HepG2 (cell line): ENCODE results near the gene CCDC6.

Source experiments
- BRCA1 ChIP-seq: sonication (generic); formaldehyde crosslinking; IDR thresholded peaks from 2 replicates; pipeline ENCODE4 v1.4.0; 2020; ENCODE audit warnings: missing genetic modification reagents
- GABPA ChIP-seq, 2 experiments: IDR thresholded peaks; 2 replicates each; pipeline ENCODE4 v1.6.1; 2011 to 2016; ENCODE audit warnings: low read depth in 2 of 2, low read length in 1 of 2, missing biosample characterization in 1 of 2, missing genetic modification characterization in 1 of 2
- NFRKB ChIP-seq: fragments of 450-650 bp; IDR thresholded peaks from 2 replicates; pipeline ENCODE4 v1.6.1; 2017
- NFYB ChIP-seq: sonication (generic); formaldehyde crosslinking; IDR thresholded peaks from 2 replicates; pipeline ENCODE4 v1.4.0; 2020; ENCODE audit warnings: missing genetic modification reagents
- PRDM10 ChIP-seq: sonication (generic); formaldehyde crosslinking; IDR thresholded peaks from 2 replicates; pipeline ENCODE4 v1.4.0; 2020; ENCODE audit warnings: low read depth, missing genetic modification reagents
- ZKSCAN5 ChIP-seq: sonication (generic); formaldehyde crosslinking; IDR thresholded peaks from 2 replicates; pipeline ENCODE4 v1.5.1; 2020; ENCODE audit warnings: mild to moderate bottlenecking, missing genetic modification reagents
- ZNF343 ChIP-seq: sonication (generic); formaldehyde crosslinking; IDR thresholded peaks from 2 replicates; pipeline ENCODE4 v1.4.0; 2020; ENCODE audit warnings: mild to moderate bottlenecking, missing genetic modification reagents
- ZXDC ChIP-seq: sonication (generic); formaldehyde crosslinking; IDR thresholded peaks from 2 replicates; pipeline ENCODE4 v1.5.0; 2020; ENCODE audit warnings: mild to moderate bottlenecking, missing genetic modification reagents
- TF ChIP-seq, protein P1 (sequence below): IDR thresholded peaks from 2 replicates; pipeline ENCODE4 v1.6.1; 2016; ENCODE audit warnings: missing compliant biosample characterization, missing genetic modification reagents, borderline replicate concordance

- TF ChIP-seq ZNF343 (no peak), NFRKB (no peak), NFYB (CRISPR knock-in tag) (no peak), ZKSCAN5 (CRISPR knock-in tag) (no peak), ZXDC (CRISPR knock-in tag) (no peak), PRDM10 (CRISPR knock-in tag) (no peak), GABPA (IDR thresholded peaks at IDR 0.05; ENCODE audit: low read depth, low read length) (no peak), GABPA (CRISPR knock-in tag; IDR thresholded peaks at IDR 0.05; ENCODE audit: low read depth) (no peak), BRCA1 (CRISPR knock-in tag) (no peak)
- TF ChIP-seq, protein P1, sequence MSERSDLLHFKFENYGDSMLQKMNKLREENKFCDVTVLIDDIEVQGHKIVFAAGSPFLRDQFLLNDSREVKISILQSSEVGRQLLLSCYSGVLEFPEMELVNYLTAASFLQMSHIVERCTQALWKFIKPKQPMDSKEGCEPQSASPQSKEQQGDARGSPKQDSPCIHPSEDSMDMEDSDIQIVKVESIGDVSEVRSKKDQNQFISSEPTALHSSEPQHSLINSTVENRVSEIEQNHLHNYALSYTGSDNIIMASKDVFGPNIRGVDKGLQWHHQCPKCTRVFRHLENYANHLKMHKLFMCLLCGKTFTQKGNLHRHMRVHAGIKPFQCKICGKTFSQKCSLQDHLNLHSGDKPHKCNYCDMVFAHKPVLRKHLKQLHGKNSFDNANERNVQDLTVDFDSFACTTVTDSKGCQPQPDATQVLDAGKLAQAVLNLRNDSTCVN (CRISPR knock-in tag), result no peak
These were observed 38.8 kb downstream of the CCDC6 start for GRCh38 chr10:59867590-59867989.
